Tibial nerve (tissue), 4 donors: ENCODE results near the gene CBY3. TPM values are rescaled to one million over a fixed set of nuclear protein-coding genes. Genes with fewer than 3 reads are reported as not detected.
"Not testable (repeated sequence)": the region's sequence is repeated elsewhere in the genome, so short reads cannot be mapped to it uniquely, and the experiment has no call there.

Source experiments
- DNase-seq, 2 donors: peaks; one replicate each; pipeline ENCODE4 v3.0.0-alpha.2; 2019; ENCODE audit warnings: low spot score in 2 of 2
- H3K27ac ChIP-seq, 4 donors: fragments of 200-600 bp; sonication (generic) in 3 of 4; one replicate each; pipeline ENCODE4 v1.5.1; 2017 to 2019; ENCODE audit warnings: mild to moderate bottlenecking in 1 of 4
- H3K27me3 ChIP-seq, 2 donors: fragments of 200-600 bp; sonication (generic) in 1 of 2; one replicate each; pipeline versions ENCODE4 v1.5.1 to v1.6.0; 2017 to 2019
- H3K36me3 ChIP-seq, 3 donors: fragments of 200-600 bp; sonication (generic); one replicate each; pipeline ENCODE4 v1.5.1; 2018 to 2019
- H3K4me1 ChIP-seq, 4 donors: fragments of 200-600 bp; sonication (generic) in 3 of 4; one replicate each; pipeline ENCODE4 v1.5.1; 2017 to 2019
- H3K4me3 ChIP-seq, 4 donors: fragments of 200-600 bp; sonication (generic) in 3 of 4; one replicate each; pipeline ENCODE4 v1.5.1; 2017 to 2019; ENCODE audit warnings: mild to moderate bottlenecking in 1 of 4, moderate library complexity in 1 of 4
- H3K9me3 ChIP-seq, 4 donors: fragments of 200-600 bp; sonication (generic) in 3 of 4; one replicate each; pipeline ENCODE4 v1.5.1; 2017 to 2019
- CTCF ChIP-seq, 5 experiments: fragments of 200-600 bp in 3 of 5; fragments of 450-650 bp in 2 of 5; sonication (generic) in 3 of 5; IDR thresholded peaks; one replicate each; pipeline ENCODE4 v1.5.1; 2016 to 2019; ENCODE audit warnings: antibody characterized with exemption in 5 of 5, mild to moderate bottlenecking in 3 of 5, moderate library complexity in 2 of 5
- EP300 ChIP-seq, 2 donors: sonication (generic); formaldehyde crosslinking; IDR thresholded peaks; one replicate each; pipeline ENCODE4 v1.6.1; 2017; ENCODE audit warnings: antibody characterized with exemption in 2 of 2, mild to moderate bottlenecking in 1 of 2
- POLR2A ChIP-seq, 2 donors: fragments of 450-650 bp; IDR thresholded peaks; one replicate each; pipeline ENCODE4 v1.6.1; 2017; ENCODE audit warnings: antibody characterized with exemption in 2 of 2, mild to moderate bottlenecking in 2 of 2, moderate library complexity in 2 of 2
- WGBS, 2 donors: methylation state at CpG; one replicate each; pipeline ENCODE4 v1.1.5; 2018; 5-methylcytosine and 5-hydroxymethylcytosine counted together
- total RNA-seq, 4 donors: library from RNA; depleted of rRNA; stranded (reverse); fragments of >200 nt; gene quantifications; one replicate each; pipeline ENCODE4 v1.1.0, GENCODE V29; 2016

The CBY3 gene
- total RNA-seq, 4 donors from 2014 or later = 1.2 TPM; not detected in 3

DNA sequence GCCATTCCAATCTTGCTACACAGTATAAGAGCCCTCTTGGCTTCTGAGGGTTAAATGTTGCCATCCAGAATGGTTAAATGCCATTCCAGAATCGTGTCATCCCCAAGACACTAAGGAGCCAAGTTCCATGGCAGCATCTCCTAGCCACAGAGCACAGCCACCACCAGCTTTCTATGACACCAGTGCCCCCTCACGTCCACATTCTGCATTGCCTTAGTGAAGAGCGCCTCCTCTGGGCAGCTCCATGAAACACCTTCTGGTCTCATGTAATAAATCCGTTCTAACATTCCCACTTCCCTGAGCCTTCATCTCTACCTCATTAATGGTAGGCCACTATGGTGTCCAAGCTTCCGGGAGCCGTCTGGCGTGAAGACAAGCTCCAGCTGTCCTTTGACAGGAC is 12.4 kb downstream of the CBY3 start:
- 36 to 41% methylated on average over 7 of the region's 7 CpGs for WGBS, 2 donors
- H3K27me3 ChIP-seq = no peaks in the 10 kb centered on the region
- peaks cover 0 to 23% (median 0%) of the 10 kb centered on the region in 3 donors for H3K36me3 ChIP-seq
- no peaks in the 10 kb centered on the region for H3K4me1 ChIP-seq
- no peak overlapping the region for H3K27ac ChIP-seq
- TF ChIP-seq POLR2A (IDR thresholded peaks at IDR 0.05) (no peak), CTCF (IDR thresholded peaks at IDR 0.05) (peak; percentile 31 to 50 (median 34))
- peak in 1 of 2 donors; percentile 25 for DNase-seq
- H3K9me3 ChIP-seq = no peaks in the 10 kb centered on the region
- no peak overlapping the region for H3K4me3 ChIP-seq

- not testable (repeated sequence) for H3K4me3 ChIP-seq, H3K27me3 ChIP-seq, H3K4me1 ChIP-seq, DNase-seq, H3K27ac ChIP-seq, H3K9me3 ChIP-seq
- 94% methylated on average over 6 of the region's 6 CpGs for WGBS, 2 donors
- peaks cover 0 to 30% (median 0%) of the 10 kb centered on the region in 3 donors for H3K36me3 ChIP-seq
Measured at GRCh38 chr5:179661647-179662046, 19.2 kb downstream of the CBY3 start.

DNA sequence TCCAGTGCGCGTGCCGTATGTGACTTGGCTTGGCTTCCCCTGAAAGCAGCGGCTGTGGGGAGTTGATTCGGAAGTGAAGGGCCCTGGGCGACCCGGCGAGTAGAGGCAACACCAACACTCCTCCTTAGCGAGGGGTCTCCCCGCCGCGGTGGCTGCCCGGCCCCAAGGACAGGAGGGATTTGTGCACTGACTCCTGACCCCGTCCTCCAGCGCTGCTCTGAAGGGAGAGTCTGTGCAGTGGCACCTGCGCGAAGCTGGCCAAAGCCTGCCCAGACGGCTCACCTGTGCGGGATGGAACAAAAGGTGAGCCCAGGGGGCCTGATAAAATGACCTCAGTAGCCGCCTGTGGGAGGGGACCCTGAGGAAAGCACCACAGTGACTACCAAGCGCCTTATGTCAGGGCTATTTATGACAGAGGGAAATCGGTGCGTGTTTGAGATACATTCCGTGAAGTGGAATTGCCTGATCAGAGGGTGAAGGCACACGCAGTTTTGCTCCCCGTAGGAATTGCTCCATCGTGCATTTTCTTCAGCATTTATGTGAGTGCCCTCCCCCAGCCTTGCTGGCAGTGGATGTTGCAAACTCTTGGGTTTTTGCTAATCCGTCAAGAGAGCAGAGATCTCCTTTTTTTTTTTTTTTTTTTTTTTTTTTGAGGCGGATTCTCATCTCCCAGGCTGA is 22.5 kb downstream of the CBY3 start:
- H3K9me3 ChIP-seq, H3K4me1 ChIP-seq, H3K27me3 ChIP-seq, H3K36me3 ChIP-seq, DNase-seq: not testable (repeated sequence)
- Histone ChIP-seq H3K27ac (peak overlapping the region in 1 of 4 donors; percentile 33), H3K4me3 (peak overlapping the region; percentile 12 to 48 (median 46))
- 5 to 6% methylated on average over 10 to 14 of the region's 29 CpGs for WGBS, 2 donors

GRCh38 chr5:179657302-179658178 is 23.3 kb downstream of the CBY3 start:
- not testable (repeated sequence) for H3K4me3 ChIP-seq, H3K27ac ChIP-seq

GRCh38 chr5:179653135-179653534 is 27.7 kb downstream of the CBY3 start:
- WGBS, 2 donors = 65 to 69% methylated on average over 2 of the region's 2 CpGs
- H3K4me1 ChIP-seq, H3K27ac ChIP-seq, H3K4me3 ChIP-seq, DNase-seq, H3K9me3 ChIP-seq, H3K36me3 ChIP-seq, H3K27me3 ChIP-seq: not testable (repeated sequence)

More at GRCh38 chr5:179657302-179658178, 23.3 kb downstream of the CBY3 start:
- not testable (repeated sequence) for DNase-seq, H3K36me3 ChIP-seq, H3K27me3 ChIP-seq, H3K4me1 ChIP-seq, H3K9me3 ChIP-seq
- 19 to 65% methylated on average over 3 to 11 of the region's 50 CpGs for WGBS, 2 donors

- H3K27ac ChIP-seq, H3K9me3 ChIP-seq, H3K4me1 ChIP-seq, DNase-seq, H3K36me3 ChIP-seq, H3K27me3 ChIP-seq, H3K4me3 ChIP-seq: not testable (repeated sequence)
- 87 to 94% methylated on average over 23 to 24 of the region's 26 CpGs for WGBS, 2 donors
Measured at GRCh38 chr5:179650245-179650644, 30.6 kb downstream of the CBY3 start.

GRCh38 chr5:179649166-179649703 is 31.6 kb downstream of the CBY3 start:
- not testable (repeated sequence) for H3K27ac ChIP-seq, DNase-seq, H3K36me3 ChIP-seq, H3K4me3 ChIP-seq, H3K27me3 ChIP-seq, H3K4me1 ChIP-seq, H3K9me3 ChIP-seq
- 61 to 72% methylated on average over 9 to 10 of the region's 10 CpGs for WGBS, 2 donors

DNA sequence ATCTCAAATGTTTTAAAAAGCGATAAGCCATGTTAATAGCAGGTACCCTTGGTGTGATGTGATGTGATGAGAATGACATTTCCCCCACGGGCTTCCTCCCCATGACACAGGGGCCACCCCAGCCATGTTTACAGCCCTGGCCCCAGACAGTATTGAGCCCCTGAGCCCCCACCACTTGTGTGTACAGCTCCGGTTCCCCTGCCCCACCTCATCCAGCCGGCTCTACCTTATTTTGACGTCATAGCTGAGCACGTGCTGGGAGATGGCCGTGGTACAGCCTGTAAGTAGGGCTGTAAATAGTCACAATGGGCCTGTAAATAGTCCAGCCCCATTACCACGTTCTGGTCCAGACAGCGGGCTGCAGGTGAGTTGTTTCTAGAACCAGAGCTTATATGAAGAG is 32.4 kb downstream of the CBY3 start:
- no peaks in the 10 kb centered on the region for H3K27me3 ChIP-seq
- H3K9me3 ChIP-seq = no peaks in the 10 kb centered on the region
- 62 to 73% methylated on average over 9 of the region's 9 CpGs for WGBS, 2 donors
- TF ChIP-seq POLR2A (IDR thresholded peaks at IDR 0.05) (no peak), CTCF (IDR thresholded peaks at IDR 0.05) (no peak), EP300 (IDR thresholded peaks at IDR 0.05) (no peak)
- no peak overlapping the region for H3K4me3 ChIP-seq
- H3K36me3 ChIP-seq = no peaks in the 10 kb centered on the region
- no peak overlapping the region for H3K27ac ChIP-seq
- no peaks in the 10 kb centered on the region for H3K4me1 ChIP-seq
- no peak for DNase-seq

DNA sequence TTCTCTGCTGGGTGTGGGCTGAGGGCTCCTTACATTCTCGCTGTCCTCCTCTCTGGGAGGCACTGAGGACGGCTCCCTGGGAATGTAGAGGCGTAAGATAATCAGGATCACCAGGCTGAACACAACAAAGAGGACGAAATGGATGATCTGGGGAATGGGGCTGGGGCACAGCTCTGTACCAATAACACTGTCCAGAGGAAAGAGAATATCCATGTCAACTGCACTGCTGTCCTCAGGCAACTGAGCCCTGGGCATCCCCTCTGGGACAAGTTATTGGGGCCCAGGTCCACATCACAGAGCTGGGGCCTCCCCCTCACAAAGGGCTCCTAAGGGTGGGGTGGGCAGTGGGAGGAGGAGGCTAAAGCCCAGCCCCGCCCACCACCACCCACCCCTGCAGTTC is 36.1 kb downstream of the CBY3 start:
- not testable (repeated sequence) for H3K4me1 ChIP-seq, H3K36me3 ChIP-seq, H3K9me3 ChIP-seq, H3K4me3 ChIP-seq, DNase-seq, H3K27me3 ChIP-seq, H3K27ac ChIP-seq
- WGBS, 2 donors = 54 to 63% methylated on average over 4 to 5 of the region's 5 CpGs

DNA sequence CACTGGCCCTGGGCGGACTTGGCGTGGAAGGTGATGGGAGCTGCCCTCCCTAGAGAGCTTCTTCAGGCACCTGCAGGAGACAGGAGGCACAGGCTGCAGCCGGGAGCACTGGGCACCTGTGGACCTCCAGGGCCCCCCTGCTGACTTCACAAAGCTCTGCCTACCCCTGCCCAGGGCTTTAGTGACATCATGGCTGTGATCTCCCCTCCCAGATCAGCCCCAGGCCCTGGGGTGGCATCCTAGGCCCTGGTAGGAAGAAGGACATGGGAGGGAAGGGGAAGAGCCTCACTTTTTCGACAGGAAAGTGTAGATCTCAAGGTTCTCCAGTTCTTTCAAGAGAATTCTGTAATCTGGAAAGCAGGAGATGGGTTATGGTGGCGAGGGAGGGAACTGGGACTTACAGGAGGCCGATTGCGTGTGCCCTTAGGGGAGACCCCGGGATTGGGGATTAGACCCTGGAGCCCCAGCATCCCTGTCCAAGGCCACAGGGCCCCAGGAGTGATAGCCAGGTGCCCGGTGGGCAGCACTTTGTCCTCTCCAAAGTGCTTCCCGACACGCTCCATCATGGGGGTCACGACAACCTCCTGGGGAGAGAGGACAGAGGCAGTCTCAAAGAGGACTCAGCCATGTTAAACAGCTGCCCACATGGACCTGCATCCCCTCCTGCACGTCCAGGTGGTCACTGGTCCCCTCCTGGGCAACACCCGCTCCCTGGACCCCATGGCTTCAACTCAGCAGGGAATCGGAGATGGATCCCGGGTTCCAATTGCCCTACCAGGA is 37.5 kb downstream of the CBY3 start:
- H3K36me3 ChIP-seq, H3K9me3 ChIP-seq, H3K27ac ChIP-seq, H3K4me1 ChIP-seq, H3K4me3 ChIP-seq, H3K27me3 ChIP-seq, DNase-seq: not testable (repeated sequence)
- WGBS, 2 donors = 81 to 87% methylated on average over 14 to 16 of the region's 16 CpGs
